ENCODE data around the gene SPIRE1.

The SPIRE1 gene

DNA sequence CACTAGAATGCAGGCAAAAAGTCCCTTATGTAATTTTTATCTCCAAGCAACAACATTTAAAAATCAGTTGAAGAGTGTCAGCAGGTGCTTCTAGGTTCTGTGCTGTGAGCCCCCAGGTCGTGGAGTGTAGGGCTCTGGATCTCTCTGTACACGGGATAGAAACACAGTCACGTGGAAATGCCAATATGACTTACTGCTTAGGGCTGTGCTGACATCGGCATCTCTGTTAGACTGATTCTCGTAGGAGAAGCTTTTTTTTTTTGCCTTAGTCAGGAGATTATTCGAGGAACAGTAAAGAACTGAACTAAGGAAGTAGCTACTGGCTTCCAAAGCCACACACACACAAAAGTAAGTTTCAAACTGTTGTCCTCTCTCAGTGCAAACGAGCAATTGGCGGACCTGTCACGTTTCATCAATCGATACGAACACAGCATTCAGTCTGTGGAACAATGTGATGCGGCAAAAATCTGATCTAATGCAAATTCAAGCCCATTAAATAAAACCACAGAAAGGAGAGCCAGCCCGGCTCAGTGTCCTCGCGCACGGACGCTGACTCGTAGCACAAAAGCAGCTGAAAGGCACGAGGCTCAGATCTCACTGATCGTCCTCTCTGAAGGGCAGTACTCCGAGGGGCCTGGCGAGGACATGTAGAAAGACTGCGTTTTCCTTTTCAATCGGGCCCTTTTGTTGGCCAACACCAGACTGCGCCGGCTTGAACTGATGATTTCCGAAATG, 208.7 kb downstream of the SPIRE1 start:
- no peak for DNase-seq (ENCODE audit: low read depth in 2 of 2)

- DNase-seq (ENCODE audit: low read depth in 2 of 2), result no peak
Measured at GRCh38 chr18:12445554-12445953, 212.4 kb downstream of the SPIRE1 start.

DNA sequence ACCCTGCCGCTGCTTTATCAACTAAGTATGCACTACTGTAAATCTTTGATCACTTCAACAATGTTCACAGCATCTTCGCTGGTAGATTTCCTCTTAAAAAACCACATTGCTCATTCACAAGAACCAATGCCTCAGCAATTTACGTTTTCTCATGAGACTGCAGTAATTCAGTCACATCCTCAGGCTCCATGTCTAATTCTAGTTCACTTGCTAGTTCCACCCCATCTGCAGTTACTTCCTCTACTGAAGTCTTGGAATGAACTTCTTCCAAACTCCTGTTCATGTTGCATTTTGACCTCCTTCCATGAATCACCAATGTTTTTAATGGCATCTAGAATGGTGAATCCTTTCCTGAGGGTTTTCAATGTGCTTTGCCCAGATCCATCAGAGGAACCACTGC, 214.4 kb downstream of the SPIRE1 start:
- DNase-seq (ENCODE audit: low read depth in 2 of 2), result no peak

GRCh38 chr18:12442946-12443345, 215.0 kb downstream of the SPIRE1 start:
- no peak for DNase-seq (ENCODE audit: low read depth in 2 of 2)

GRCh38 chr18:12441475-12442034, 216.4 kb downstream of the SPIRE1 start:
- no peak for DNase-seq (ENCODE audit: low read depth in 2 of 2)

DNA sequence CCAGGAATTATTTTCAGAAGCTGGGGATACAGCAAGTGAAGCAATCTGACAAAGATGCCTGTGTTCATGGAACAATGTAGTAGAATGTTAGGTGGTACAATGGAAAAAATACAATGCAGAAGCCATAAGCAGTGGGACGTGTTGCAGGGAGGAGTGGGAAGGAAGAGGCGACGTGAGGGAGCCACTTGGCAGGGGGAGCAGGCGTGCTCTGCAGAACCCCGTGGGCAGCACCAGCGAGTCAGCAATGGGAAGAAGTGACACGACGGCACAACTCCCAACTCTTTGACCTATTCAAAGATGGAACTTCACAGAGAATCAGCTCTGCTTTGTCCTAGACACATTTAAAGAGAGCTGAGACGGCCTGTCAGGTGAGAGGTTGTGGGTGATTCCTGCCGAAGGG, 219.7 kb downstream of the SPIRE1 start:
- DNase-seq (ENCODE audit: low read depth in 2 of 2), result no peak

- DNase-seq (ENCODE audit: low read depth in 2 of 2), result no peak
Measured at GRCh38 chr18:12435867-12436266, 222.0 kb downstream of the SPIRE1 start.

- DNase-seq (ENCODE audit: low read depth in 2 of 2), result no peak
Measured at GRCh38 chr18:12434541-12434929, 223.4 kb downstream of the SPIRE1 start.

DNA sequence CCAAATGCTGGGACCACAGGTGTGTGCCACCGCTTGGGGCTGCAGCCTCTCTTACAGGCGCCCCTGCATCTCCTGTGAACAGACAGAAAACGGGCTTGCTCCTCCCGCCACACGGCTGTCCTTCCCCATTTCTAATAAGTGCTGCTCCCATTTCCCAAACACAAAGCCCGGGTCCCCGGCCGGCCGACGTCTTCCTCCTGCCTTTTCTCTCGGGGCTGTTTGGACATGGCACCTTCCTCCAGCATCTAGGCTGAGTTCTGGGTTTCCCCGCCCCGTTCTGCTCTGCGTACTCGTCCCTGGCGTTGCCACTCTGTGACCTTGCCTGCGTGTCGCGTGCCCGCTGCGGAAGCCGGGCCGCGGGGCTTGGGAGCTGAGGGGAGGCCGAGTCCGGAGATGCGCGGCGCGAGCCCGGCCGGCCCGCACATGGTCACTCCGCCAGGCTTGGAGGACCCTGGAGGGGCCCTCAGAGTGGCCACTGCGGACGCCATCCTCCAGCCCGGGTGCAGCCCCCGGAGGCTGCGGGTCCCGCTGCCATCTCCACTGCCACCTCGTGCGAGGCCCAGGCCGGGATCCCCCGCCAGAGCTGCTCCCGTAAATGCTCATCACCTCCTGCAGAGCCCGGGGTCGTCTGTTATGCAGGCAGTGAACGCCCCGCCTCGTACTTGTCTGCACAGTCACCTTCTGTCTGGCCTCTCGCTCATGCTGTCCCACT, 223.9 kb downstream of the SPIRE1 start:
- no peak for DNase-seq (ENCODE audit: low read depth in 2 of 2)

- DNase-seq (ENCODE audit: low read depth in 2 of 2), result no peak
Measured at GRCh38 chr18:12432881-12433280, 225.0 kb downstream of the SPIRE1 start.

DNA sequence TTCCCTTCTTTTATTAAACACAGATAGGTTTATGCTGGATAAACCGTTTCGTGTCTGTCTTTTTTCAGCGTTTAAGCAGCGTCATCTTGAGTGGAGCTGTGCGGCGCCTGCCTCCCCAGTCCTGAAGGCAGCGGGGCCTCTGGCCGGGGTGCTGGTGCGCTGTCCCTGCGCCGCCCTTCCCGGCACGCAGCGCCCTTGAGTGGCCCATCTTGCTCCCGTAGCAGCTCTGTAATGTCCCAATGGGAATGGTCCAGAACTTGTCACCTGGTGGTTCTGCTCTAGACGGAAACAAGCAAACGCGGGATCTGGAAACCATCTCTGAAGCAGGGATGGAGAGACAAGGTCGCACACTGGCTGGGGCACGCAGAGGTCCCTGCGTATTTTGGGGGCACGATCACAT, 225.7 kb downstream of the SPIRE1 start:
- no peak for DNase-seq (ENCODE audit: low read depth in 2 of 2)

DNA sequence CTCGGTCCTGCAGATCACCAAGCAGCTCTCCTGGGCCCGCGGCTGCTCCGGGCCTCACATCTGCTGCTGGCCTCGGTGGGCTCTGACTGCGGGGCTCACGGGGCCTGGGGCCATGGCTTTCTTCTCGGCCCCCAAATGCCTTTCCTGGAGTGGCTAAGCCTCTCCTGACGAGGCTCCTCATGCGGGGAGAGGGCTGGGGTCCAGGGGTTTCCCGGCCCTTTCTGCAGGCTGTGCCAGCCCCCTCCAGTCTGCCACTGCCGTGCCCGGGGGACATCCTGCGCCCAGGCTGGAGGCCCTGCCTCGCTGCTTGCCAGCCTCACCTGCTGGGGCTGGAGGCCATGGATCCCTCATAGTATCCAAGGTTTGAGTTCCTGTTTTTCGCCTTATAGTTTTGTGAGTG, 226.3 kb downstream of the SPIRE1 start:
- no peak for DNase-seq (ENCODE audit: low read depth in 2 of 2)

DNA sequence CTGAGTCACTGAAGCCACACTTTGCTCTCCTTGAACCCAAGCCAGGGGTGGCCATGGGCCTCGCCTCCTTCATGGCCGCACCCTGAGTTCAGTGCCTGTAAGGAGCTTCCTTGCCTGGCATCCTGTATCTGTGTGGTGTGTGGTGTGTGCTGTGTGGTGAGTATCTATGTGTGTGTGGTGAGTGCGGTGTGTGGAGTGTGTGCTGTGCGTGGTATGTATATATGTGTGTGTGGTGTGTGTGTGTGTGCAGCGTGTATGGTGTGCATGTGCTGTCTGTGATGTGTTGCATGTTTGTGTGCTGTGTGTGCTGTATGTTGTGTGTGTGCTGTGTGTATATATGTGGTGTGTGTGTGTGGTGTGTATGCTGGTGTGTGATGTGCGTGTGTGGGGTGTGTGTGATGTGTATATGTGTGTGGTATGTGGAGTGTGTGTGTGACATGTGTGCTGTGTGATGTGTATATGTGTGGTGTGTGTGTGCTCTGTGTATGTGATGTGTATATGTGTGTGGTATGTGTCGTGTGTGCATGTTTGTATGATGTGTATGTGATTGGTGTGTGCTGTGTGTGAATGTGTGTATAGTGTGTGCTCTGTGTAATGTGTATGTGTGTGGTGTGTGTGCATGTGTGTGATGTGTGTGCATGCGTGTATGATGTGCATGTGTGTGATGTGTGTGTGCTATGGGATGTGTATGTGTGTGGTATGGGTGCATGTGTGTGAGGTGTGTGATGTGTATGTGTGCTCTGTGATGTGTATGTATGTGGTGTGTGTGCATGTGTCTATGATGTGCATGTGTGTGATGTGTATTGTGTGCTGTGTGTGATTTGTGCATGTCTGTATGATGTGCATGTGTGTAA, 227.5 kb downstream of the SPIRE1 start:
- no peak for DNase-seq (ENCODE audit: low read depth in 2 of 2)

DNA sequence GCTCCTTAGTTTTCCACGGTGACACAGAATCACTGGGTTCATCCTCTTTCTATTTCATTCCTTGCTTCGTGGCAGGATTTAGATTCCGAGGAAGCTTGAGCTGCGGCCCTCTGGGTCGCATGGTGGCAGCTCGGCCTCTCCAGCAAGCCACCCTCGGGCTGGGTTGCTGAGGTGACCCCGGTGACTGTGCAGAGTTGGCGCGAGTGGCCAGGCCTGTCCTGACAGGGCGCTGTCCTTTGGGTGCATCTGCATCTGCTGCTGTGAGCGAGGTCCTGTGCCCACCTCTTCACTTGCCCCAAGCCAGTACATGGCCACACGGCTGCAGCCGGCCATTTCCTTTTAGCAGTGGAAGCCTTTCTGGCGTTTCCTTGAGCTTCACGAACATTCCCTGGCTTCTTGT, 228.4 kb downstream of the SPIRE1 start:
- DNase-seq (ENCODE audit: low read depth in 2 of 2), result no peak

DNA sequence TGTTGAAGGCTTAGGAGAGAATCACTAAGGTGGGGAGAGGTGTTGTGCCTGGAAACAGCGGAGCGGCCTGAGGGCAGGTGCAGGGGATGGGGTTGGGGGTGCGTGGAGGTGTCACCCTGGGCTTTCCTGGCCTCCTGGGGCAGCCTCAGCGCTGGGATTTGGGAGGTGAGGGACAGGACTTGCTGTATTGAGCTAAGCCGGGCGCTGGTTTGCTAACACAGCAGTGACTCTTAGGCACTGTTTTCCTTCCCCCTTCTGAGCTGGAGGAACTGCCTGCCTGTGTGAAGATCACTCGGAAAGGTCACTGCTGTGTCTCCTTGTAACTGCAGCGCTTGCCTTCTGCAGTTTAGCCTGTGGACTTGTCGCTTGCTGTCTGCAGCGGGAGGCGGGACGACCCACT, 229.0 kb downstream of the SPIRE1 start:
- no peak for DNase-seq (ENCODE audit: low read depth in 2 of 2)

GRCh38 chr18:12426924-12427323, 231.0 kb downstream of the SPIRE1 start:
- DNase-seq (ENCODE audit: low read depth in 2 of 2), result no peak

DNA sequence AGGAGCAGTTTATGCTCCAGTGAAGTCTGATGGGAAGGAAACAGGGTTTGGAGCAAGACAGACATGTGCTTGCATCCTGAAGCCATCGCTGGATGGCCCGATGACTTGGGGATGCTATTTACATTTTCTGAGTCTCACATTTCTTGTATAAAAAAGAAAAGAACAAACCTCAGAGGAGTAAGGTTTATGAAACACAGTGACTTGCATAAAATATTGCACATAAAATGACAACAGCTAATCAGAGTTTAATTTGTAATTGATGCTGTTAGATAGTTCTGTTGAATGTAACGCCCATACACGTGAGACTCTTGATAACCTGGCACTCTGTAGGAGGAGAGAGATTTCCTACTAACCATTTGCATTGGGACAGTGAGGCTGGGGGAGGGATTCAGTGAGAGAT, 233.7 kb downstream of the SPIRE1 start:
- no peak for DNase-seq (ENCODE audit: low read depth in 2 of 2)

- DNase-seq (ENCODE audit: low read depth in 2 of 2), result no peak
Measured at GRCh38 chr18:12423820-12424219, 234.1 kb downstream of the SPIRE1 start.

GRCh38 chr18:12423393-12423792, 234.5 kb downstream of the SPIRE1 start:
- no peak for DNase-seq (ENCODE audit: low read depth in 2 of 2)

DNA sequence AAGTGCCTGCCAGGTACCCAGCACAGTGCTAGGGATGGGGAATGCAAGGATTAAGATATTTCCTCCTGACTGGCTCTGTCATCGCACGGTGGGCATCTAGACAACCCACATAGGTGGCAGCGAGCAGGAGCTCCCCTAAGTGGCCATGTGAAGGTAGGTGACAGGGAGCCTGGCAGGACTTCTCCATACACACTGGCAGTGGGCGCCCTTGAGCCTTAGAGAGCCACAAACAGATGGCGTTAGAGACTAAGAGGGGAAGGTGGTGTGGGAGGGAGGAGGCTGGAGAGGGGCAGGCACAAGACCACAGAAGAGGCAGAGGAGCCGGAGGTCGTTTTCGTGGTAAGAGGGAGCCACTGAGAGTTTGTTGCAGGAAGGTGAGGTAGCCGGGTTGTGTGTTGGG, 235.0 kb downstream of the SPIRE1 start:
- DNase-seq (ENCODE audit: low read depth in 2 of 2), result no peak

DNA sequence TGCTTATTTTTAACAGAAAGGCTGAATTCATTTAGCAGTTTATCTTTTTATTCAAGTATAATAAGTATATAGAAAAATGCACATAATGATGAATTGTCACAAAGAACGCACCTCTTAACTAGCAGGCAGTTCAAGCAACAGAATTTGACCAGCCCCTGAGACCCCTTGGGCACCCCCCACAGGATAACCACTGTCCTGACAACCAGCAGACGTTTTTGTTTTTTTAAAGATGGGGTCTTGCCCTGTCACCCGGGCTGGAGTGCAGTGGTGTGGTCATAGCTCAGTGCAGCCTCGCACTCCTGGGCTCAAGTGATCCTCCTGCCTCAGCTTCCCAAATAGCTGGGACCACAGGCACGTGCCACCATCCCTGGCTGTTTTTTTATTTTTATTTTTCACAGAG, 236.2 kb downstream of the SPIRE1 start:
- no peak for DNase-seq (ENCODE audit: low read depth in 2 of 2)

GRCh38 chr18:12420821-12421421, 237.0 kb downstream of the SPIRE1 start:
- no peak for DNase-seq (ENCODE audit: low read depth in 2 of 2)

Data from stimulated activated CD8-positive, alpha-beta memory T cell treated with anti-CD3 and anti-CD28 coated beads, Interleukin-15, amount 100 ng/mL, for 4 hours (primary cell).